ENCODE results near the gene PDZD2. TPM values are rescaled to one million over a fixed set of nuclear protein-coding genes. Genes with fewer than 3 reads are reported as not detected.

The PDZD2 gene
- total and polyA plus RNA-seq, 2 donors (not counting 3 experiments of a cell fraction or from before 2014, with no cell fraction given) = 0.66 to 6.9 TPM

DNA sequence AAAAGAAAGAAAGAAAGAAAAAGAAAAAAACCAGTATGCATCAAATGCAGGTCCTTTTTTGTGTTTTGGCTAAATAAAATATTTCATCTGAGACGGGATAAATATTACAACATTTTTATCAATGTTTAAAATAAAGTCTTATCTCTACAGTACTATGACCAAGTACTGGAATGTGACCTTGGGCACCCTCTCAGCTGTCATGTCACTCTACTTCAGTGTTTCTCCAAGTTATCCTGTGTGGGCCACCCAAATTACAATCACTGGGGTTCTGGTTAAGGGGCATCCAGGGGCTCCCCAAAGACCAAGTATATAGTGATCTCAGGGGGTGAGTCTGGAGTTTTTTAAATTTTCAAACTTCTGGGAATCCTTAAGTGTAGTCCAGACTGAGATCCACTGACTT is 3.5 kb upstream of the PDZD2 start:
- H4K20me1 ChIP-seq (replicated peaks; ENCODE audit: control insufficient read depth, extremely low read depth, insufficient read depth, low read length) = no peaks in the 10 kb centered on the region
- H3K4me3 ChIP-seq (replicated peaks in 1 of 3; ENCODE audit: insufficient read depth in 1 of 3, low read depth in 1 of 3, low read length in 3 of 3) = no peak overlapping the region
- BruUV-seq (replicated peaks) = no TSS peak
- H3K9ac ChIP-seq (replicated peaks; ENCODE audit: extremely low read depth, insufficient read depth, low read length) = no peak overlapping the region
- DNase-seq (ENCODE audit: low read depth, low spot score) (no peak), FAIRE-seq (no peak)
- TF ChIP-seq MAX (IDR thresholded peaks at IDR 0.05; ENCODE audit: insufficient read depth, insufficient read length) (no peak), JUN (IDR thresholded peaks at IDR 0.05; ENCODE audit: borderline replicate concordance, insufficient read depth, insufficient read length, low read depth) (no peak), MYC (IDR thresholded peaks at IDR 0.05; ENCODE audit: low read depth, low read length) (no peak), POLR2AphosphoS5 (IDR thresholded peaks at IDR 0.05; ENCODE audit: insufficient read depth, low read depth, low read length) (no peak), FOS (IDR thresholded peaks at IDR 0.05; ENCODE audit: borderline replicate concordance, insufficient read depth, low read length) (no peak), GATA2 (IDR thresholded peaks at IDR 0.05; ENCODE audit: insufficient read depth, insufficient read length, low read depth, low read length) (no peak)
- H3K4me1 ChIP-seq (ENCODE audit: control insufficient read depth, extremely low read depth, insufficient read depth, low read length) = no peaks in the 10 kb centered on the region
- POLR2A ChIA-PET = no interaction called here
- dilution Hi-C loops (cut with MboI; ENCODE audit: extremely low pct_ligation_motif_present, low sequenced_read_pairs) = no loop called here
- no peaks in the 10 kb centered on the region for H3K79me2 ChIP-seq (ENCODE audit: control insufficient read depth, insufficient read depth, low read length)
- H2AFZ ChIP-seq (ENCODE audit: low read depth, low read length) = no peak overlapping the region
- H3K27me3 ChIP-seq (ENCODE audit: control insufficient read depth in 2 of 2, insufficient read depth in 2 of 2, low read length in 2 of 2) = peaks cover 13 to 17% of the 10 kb centered on the region in 2 experiments
- no peak overlapping the region for H3K4me2 ChIP-seq (ENCODE audit: insufficient read depth, low read length)
- H3K36me3 ChIP-seq (ENCODE audit: control insufficient read depth in 2 of 2, extremely low read depth in 1 of 2, insufficient read depth in 2 of 2, low read length in 2 of 2) = no peaks in the 10 kb centered on the region
- intact Hi-C loops (cut with micrococcal nuclease) = no loop called here
- H3K27ac ChIP-seq (ENCODE audit: insufficient read depth, low read depth, low read length) = no peak overlapping the region
- CTCF ChIA-PET = no interaction called here
- H3K9me1 ChIP-seq (replicated peaks; ENCODE audit: control insufficient read depth, extremely low read depth, insufficient read depth, low read length) = no peaks in the 10 kb centered on the region
- H3K9me3 ChIP-seq (replicated peaks; ENCODE audit: control insufficient read depth, insufficient read depth, low read length) = no peaks in the 10 kb centered on the region

DNA sequence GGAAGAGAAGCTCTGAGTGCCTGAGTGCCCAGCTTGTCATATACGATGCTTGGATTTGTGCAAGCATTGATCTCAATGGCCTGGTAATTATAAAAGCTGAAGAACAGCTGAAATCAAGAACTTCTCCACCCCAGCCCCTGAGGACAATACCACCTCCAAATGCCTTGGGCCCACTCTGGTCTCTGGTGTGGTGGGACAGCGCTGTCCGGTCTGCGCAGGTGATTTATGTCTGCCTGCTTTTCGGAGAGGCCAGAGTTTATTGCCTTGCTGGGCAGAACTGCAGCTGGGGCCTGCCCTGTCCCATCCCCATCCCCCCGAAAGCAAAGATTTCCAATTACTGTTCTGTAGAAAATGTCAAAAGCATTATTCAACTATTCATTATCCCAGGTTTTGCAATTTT is 1.1 kb upstream of the PDZD2 start:
- ChIA-PET CTCF (interaction anchor here (0.7 to 2.0 kb wide), 7 partner anchors 9 to 455 kb away, joined by 3 to 9 read pairs (median 5); no protein-coding TSS in a partner anchor), POLR2A (no interaction called here)
- no peaks in the 10 kb centered on the region for H3K9me3 ChIP-seq (replicated peaks; ENCODE audit: control insufficient read depth, insufficient read depth, low read length)
- no peak overlapping the region for H3K27ac ChIP-seq (ENCODE audit: insufficient read depth, low read depth, low read length)
- no peaks in the 10 kb centered on the region for H3K4me1 ChIP-seq (ENCODE audit: control insufficient read depth, extremely low read depth, insufficient read depth, low read length)
- TF ChIP-seq FOS (IDR thresholded peaks at IDR 0.05; ENCODE audit: borderline replicate concordance, insufficient read depth, low read length) (no peak), POLR2AphosphoS5 (IDR thresholded peaks at IDR 0.05; ENCODE audit: insufficient read depth, low read depth, low read length) (no peak), POLR2A (IDR thresholded peaks at IDR 0.05; ENCODE audit: low read depth, low read length) (no peak), MYC (IDR thresholded peaks at IDR 0.05; ENCODE audit: low read depth, low read length) (no peak), EZH2 (IDR thresholded peaks at IDR 0.05; ENCODE audit: borderline replicate concordance, low read depth, low read length, severe bottlenecking) (no peak), MAX (IDR thresholded peaks at IDR 0.05; ENCODE audit: insufficient read depth, insufficient read length) (no peak), JUN (IDR thresholded peaks at IDR 0.05; ENCODE audit: borderline replicate concordance, insufficient read depth, insufficient read length, low read depth) (no peak), GATA2 (IDR thresholded peaks at IDR 0.05; ENCODE audit: insufficient read depth, insufficient read length, low read depth, low read length) (no peak)
- TF ChIP-seq, protein P1, sequence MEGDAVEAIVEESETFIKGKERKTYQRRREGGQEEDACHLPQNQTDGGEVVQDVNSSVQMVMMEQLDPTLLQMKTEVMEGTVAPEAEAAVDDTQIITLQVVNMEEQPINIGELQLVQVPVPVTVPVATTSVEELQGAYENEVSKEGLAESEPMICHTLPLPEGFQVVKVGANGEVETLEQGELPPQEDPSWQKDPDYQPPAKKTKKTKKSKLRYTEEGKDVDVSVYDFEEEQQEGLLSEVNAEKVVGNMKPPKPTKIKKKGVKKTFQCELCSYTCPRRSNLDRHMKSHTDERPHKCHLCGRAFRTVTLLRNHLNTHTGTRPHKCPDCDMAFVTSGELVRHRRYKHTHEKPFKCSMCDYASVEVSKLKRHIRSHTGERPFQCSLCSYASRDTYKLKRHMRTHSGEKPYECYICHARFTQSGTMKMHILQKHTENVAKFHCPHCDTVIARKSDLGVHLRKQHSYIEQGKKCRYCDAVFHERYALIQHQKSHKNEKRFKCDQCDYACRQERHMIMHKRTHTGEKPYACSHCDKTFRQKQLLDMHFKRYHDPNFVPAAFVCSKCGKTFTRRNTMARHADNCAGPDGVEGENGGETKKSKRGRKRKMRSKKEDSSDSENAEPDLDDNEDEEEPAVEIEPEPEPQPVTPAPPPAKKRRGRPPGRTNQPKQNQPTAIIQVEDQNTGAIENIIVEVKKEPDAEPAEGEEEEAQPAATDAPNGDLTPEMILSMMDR (IDR thresholded peaks at IDR 0.05; ENCODE audit: extremely low read depth in 1 of 2, insufficient read depth in 1 of 2, low read depth in 1 of 2, low read length in 2 of 2) = no peak
- peaks cover 14 to 30% of the 10 kb centered on the region in 2 experiments for H3K27me3 ChIP-seq (ENCODE audit: control insufficient read depth in 2 of 2, insufficient read depth in 2 of 2, low read length in 2 of 2)
- dilution Hi-C loops (cut with MboI; ENCODE audit: extremely low pct_ligation_motif_present, low sequenced_read_pairs) = no loop called here
- DNase-seq (ENCODE audit: low read depth, low spot score) (no peak), FAIRE-seq (no peak)
- no peaks in the 10 kb centered on the region for H4K20me1 ChIP-seq (replicated peaks; ENCODE audit: control insufficient read depth, extremely low read depth, insufficient read depth, low read length)
- H3K4me3 ChIP-seq (replicated peaks in 1 of 3; ENCODE audit: insufficient read depth in 1 of 3, low read depth in 1 of 3, low read length in 3 of 3) = no peak overlapping the region
- H3K4me2 ChIP-seq (ENCODE audit: insufficient read depth, low read length) = no peak overlapping the region
- H2AFZ ChIP-seq (ENCODE audit: low read depth, low read length) = no peak overlapping the region
- H3K9ac ChIP-seq (replicated peaks; ENCODE audit: extremely low read depth, insufficient read depth, low read length) = no peak overlapping the region
- no peaks in the 10 kb centered on the region for H3K9me1 ChIP-seq (replicated peaks; ENCODE audit: control insufficient read depth, extremely low read depth, insufficient read depth, low read length)
- H3K36me3 ChIP-seq (ENCODE audit: control insufficient read depth in 2 of 2, extremely low read depth in 1 of 2, insufficient read depth in 2 of 2, low read length in 2 of 2) = no peaks in the 10 kb centered on the region
- intact Hi-C loops (cut with micrococcal nuclease) = no loop called here
- no TSS peak for BruUV-seq (replicated peaks)
- no peaks in the 10 kb centered on the region for H3K79me2 ChIP-seq (ENCODE audit: control insufficient read depth, insufficient read depth, low read length)

All from endothelial cell of umbilical vein (primary cell).